NCI-H128 (cell line): Measurements from ENCODE around the gene SMIM9.
"Not testable (repeated sequence)": the region's sequence is repeated elsewhere in the genome, so short reads cannot be mapped to it uniquely, and the experiment has no call there.

Experiments used
- DNase-seq: peaks from one replicate; lab custom pipeline; 2025; ENCODE audit not compliant: unreplicated experiment; lab: John Stamatoyannopoulos, UW

Gene SMIM9

DNA sequence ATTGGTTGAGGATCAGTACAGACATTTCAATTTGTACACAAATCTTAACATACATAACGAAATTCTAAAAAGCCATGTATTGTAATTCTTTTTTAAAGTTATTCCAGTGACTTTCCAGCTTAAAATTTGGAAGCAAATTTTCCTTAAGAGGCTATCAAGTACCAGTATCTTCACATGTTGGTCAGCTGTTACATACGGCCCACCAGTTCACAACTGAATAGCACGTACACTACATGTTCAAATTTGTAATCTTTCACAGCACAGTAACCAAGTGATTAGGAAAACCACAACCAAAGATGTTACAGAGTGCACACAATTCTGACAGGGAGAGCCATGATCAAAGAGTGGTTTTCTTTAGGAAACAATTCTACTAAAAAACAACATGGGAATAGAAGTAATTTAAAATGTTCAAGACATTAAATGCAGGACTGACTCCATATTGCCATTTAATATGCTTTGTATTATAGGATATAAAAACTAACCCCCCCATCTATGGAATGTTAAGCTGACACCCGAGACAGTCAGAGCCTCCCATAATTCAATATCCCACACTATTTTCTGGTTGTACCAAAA, 18.1 kb downstream of the SMIM9 start:
- not testable (repeated sequence) for DNase-seq

DNA sequence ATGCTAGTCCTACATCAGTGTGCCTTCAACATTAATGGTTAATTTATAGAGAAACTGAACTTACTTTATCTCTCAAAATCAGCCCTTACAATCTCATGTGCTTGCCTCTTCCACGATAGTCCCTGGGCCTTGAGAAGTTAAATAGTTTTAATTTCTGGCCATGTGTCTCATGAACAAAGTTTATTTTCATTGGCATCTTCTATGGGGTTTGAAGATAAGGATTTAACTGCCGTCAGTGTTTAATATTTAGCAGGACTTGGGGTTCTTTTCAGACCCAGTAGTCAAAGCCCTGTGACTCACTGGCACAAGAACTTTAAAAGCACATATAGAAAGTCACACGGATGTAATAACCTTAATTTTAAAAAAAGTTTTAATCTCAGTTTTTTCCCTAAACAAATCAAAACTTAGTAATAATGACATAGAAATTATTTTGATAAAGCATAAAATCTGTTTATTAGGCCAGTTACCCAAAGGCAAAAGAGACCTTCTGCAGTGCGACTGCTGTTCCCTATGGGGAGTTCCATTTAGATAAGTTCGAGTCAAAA, 19.1 kb downstream of the SMIM9 start:
- DNase-seq = no peak

DNA sequence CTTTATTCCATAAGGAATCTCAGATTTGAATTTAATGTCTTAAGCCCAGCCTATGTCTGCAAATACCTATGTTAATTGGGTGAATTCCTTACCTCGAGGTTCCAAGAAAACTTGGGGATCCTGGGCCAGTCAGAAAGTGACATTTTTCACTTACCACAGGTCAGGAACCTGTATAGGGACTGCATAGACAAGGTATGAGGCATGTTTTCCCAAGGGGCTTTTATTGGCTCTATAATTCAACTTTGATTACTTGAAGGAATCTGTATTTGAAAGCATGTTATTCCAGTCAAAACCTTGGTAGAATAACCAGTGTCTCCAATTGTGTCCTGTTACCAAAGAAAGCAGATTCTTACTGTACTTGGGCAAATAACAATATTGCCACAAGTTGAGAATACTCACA, 20.7 kb downstream of the SMIM9 start:
- no peak for DNase-seq

DNA sequence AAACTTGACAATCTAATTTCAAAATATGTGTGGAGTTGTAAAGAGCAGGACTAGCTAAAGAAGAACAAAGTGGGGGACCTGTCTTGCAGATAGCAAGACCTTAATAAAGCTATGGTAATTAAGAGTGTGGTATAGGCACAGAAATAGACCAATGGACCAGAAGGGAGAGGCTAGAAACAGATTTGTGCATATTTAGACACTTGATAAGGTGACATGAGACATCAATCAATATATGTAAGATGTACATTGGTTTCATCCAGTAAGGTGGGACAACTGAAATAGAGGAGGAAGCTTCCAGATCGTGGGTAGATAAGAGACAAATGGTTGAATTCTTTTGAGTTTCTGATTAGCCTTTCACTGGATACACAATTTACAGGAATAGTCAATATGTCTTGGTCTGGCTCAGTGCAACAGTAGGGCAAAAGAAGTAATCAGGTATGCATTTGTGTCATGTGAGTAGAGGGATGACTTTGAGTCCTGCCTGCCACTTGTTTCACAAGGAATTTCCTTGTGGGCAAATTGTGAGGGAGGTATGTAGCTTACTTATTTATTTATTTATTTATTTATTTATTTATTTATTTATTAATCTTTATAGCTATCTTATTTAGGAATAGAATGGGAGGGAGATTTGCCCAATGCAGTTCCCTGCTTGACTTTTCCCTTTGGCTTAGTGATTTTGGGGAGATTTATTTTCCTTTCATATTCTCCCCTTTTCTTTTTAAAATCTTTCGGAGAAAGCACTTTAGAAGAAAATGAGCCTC, 21.9 kb downstream of the SMIM9 start:
- no peak for DNase-seq

DNA sequence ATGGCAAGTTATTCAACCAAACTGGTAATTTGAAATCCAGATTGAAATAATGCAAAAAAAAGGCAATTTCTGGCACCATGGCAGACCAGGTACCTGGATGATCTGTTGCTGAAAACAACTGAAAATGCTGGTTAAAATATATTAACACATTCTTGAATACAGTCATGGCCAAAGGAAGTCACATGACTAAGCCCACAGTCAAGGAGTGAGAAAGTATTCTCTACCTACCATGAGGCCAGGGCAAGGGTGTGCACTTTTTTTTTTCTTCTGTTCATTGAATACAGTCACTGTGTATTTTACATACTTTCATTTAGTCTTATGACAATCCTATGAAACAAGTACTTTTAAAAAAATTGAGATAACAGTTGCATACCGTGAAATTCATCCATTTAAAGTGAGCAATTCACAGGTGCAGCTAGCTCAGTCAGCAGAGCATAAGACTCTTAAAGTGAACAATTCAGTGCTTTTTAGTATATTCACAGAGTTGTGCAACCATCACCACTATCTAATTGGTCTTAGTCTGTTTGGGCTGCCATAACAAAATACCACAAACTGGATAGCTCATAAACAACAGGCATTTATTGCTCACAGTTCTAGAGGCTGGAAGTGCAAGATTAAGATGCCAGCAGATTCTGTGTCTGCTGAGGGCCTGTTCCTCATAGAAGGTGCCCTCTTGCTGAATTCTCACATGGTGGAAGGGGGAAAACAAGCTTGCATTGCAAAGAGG, 24.4 kb downstream of the SMIM9 start:
- no peak for DNase-seq

DNA sequence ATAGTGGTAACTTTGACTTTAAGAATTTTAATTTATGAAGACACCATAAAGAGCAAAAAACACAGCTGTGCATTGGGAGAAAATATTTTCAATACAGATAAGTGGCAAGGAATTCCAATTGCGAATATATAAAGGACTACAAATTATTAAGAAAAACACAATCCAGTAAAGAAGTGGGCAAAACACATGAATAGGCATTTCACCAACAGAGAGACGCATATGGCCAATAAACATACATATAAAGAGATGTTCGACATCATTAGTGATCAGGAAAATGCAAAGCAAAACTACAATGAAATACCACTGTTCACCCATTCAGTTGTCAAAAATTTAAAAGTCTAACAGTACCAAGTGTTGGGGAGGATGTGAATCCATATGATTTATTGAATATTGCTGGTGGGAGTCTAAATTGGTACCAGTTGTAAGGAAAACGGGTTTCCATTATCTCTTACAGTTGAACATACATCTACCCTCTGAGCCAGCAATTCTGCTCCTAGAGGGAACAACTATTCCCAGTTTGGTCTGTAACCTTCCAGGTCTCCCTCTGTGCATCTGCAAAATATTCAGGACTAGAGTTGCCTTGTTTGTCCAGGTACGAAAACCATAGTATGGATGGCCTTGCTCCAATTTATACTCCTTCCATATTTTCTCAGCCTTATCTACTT, 27.5 kb downstream of the SMIM9 start:
- DNase-seq = no peak

DNA sequence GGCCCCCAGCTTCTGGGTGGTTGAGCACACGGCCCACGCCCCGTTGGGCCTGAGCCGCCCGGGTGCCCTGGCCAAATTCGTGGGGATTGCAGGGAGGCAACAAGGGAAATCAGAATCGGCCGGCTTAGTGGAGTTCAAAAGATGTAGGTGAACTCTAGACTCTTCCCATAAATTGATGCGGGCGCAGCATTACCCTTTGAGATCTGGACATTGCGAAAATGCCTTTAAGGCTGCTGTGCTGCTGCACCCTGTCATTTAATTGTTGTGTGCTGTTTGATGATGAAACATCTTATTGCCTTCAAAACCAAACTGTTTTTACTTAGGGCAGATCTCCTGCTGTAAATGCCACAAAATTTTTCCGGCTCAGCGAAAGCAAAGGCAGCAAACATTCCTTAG, 28.8 kb downstream of the SMIM9 start:
- no peak for DNase-seq

DNA sequence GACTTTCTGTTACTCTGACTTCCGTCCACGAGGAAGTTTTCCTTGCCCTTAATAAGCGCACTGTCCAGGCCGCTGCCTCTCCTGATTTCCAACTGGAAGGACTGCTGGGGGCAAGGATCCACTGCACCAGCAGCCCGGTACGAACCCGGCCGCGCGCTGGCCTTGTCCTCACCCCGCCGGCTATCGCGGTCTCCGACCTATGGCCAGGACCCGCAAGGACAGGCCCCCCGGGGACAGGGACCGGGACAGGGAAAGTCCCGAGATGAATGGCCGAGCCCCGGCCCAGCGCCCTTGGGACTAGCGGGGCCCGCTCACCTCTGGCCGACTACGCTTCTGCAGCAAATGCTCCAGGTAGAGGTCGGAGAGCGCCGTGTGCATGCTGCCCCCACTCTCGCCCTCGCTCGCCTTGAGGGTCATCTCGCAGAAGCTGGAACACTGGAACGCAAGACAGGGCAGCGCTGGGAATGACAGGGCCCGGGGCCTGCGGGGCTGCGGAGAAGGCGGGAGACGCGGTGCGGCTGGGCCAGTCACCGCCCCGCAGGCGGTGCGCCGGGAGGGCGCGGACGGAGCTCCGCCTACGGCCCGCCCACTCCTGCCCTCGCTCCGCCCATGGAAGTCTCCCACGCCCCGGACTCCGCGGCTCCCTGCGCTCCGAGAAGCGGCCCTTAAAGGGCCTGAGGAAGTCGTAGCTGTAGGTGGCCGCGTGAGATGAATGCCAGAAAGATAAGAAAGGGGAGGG, 29.3 kb downstream of the SMIM9 start, which contains the start of gene MPP1:
Gene MPP1 (minus strand): TSS at position 529 of the 739 bp plus-strand sequence. CDS start 112 bp downstream, at position 417.
- DNase-seq = peak; percentile 34

DNA sequence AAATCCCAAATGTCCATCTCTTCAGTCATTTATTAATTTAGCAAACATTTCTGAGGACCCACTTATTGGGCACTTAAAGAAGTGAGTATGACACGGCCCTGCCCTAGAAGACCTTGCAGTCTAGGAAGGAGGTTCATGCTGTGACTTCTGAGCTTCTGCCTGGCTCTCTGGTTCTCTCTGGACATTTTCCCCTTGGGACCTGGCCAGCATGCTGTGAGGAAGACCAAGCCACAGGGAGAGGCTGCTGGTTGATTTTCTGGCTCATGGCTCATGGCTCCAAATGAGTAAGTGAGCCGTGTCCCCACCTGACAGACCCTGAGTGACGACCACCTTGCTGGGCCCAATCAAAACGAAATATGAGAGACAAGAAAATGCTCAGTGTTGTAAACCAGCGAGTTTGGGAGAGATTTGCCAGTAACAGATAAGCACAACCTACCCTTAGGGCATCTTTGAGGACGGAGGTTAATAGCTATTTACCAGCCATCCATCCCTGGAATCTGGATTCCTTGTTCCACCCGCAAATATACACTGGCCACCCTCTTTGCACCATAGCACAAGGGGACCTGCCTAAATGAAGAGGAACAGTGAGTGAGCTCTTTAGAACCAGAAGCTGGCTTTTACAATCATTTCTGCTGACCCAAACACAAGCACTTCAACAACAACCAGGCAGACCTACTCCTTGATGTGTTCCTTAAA, 30.1 kb downstream of the SMIM9 start:
- DNase-seq = no peak

DNA sequence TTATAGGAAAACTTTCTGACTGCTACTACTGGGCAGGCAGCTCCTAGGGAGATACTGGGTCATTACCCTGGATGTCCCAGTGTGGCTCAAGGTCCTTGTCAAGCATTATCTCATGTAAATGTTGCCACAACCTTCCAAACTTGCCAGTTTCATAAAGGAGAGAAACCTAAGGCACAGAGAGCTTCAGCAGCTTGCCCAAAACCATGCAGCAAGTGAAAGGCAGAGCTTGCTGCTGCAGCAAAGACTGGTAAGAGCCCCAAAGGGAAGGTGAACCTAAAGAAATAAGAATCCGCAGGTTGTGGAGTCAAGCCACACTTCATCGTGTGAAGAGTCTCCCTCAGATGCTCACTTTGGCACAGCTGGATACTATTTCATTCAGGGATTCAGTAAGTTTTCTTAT, 31.5 kb downstream of the SMIM9 start:
- no peak for DNase-seq

DNA sequence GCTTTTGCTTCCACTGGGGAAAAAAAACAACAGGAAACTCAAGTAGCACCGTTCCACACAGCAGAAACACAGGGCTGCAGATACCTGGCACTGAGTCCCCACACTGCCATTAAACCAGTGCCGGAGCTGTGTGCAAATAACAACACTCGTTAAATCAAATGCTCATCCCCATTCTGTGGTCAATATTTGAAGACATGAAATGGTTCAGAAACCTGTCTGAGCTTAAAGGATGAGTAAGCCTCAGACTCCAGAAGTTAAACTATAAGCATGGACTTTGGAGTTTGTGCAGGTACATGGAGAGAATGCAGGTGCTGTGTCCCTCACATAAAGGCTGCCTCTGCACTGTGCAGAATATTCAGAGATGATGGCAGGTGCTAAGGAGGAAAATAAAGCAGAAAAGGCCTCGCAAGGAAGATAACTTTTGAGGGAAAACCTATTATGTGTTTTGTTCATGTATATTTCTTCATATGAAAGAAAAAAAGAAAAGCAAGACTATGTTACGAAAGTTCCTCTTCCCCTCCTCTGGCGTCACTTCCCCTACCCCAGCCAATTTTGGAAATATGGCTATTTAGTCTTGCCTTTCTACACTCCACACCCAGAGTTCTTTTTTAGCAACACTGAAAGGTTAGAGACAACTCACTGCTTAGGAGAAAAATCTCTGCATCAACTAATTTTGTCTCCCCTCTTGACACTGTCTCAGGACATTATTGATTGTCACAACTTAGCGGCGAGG, 33.8 kb downstream of the SMIM9 start:
- no peak for DNase-seq

DNA sequence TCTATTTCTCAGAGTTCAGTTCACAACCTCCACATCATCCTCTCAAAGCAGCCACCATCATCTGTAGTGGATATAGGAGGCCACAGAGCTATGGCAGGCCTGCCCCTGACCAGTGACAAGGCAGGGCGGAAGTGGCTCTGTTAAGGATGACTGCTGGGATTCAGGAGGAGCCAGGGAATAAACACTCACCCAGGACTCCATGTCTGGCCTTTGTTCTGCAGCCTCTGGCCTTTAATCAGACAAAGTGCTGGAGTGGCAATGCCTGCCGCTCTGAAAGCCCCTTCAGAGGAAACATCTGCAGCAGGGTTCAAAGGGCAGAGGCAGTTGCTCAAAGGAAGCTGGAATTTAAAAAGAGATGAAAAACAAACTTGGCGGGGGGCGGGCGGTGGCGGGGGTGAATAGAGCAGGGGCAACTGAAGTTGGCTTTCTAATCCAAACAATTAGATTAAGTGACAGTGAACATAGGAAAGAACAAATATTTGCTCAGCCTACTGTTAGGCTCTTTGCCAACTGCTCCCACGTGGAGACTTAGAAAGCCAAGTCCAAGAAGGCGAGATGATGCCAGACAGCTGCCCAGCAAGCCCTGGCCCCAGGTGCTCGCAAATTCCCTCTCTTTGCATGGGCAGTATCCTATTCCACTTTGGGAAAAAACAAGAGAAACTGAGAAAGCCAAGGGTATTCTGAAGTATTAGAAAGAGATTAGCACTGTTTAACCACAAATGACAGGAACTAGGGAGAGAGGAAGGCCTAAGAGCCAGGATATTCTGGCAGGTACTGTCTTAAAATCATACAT, 34.7 kb downstream of the SMIM9 start:
- peak; percentile 68 for DNase-seq

DNA sequence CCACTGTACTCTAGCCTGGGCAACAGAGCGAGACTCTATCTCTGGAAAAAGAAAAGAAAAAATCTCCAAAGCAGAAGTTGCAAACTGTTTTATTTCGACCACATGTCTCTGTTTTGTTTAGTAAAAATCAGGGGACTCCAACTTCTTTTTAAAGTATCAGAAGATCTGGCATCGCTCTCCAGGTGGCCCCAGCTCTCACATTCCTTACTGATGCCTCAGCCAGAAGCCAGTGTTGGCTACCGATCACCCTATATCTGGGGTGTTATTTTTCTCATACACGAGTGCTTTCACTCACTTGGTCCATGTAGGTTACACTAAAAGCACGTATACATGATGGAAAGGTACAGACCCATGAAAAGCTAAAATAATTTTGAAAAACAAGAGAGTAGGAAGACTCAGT, 37.5 kb downstream of the SMIM9 start:
- no peak for DNase-seq

DNA sequence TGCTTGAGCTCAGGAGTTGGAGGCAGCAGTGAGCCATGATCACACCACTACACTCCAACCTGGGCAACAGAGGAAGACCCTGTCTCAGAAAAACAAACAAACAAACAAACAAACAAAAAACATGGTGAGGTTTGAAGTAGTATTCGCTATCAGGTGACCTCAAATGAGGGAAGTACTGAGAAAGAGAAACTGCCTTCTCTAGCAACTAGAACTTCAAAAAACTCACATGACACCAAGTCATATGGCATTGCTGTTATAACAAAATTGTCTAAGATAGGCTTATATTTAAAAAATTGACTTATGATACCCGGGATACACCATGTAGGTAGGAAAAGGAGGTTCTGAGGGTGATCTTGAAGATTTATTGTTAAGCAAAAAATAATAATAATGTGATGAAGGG, 39.4 kb downstream of the SMIM9 start:
- no peak for DNase-seq

DNA sequence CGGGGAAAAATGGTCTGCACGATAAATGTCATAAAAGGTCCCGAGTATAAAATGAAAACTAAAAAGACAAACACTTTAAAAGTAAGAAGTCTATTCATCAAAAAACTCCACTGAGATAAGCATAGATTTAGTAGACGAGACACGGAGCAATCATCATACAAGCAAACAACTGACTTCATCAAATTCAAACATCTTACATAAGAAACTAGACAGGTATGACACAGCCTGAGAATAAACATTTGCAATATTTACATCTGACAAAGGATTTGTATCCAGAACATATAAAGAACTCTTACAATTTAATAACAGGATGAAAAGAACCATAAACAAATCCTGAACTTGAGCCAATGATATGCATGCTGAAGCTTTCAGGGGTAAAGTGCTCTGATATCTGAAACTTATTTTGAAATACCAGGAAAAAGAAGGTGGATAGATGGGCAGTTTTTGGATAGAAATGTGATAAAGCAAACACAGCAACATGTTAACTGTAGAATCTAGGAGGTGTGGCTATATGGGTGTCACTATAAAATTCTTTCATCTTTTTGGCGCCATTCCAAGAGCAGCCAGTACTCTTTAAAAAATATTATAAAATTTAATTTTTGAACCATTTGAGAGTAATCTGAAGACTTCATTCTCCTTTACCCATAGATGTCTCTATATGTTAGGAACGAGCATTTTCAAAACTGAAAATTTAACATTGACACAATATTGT, 41.2 kb downstream of the SMIM9 start:
- no peak for DNase-seq

DNA sequence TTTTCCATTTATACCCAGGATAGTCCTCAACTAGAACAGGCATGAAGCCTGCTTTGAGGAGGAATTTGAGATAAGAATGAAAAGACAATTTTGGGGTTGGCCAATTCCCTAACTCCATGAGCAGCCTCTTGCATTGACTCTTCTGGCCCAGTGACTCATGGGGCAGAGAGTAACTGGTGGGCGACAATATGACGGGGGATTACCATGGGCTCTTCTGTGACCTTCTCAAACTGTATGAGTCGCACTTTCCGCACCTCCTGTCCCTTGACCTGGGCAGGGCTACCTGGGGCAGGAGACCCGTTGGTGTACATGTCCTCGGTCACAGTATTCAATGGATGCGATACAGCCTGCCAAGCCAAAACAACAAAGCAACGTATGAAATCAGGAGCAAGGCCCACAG, 42.5 kb downstream of the SMIM9 start:
- DNase-seq = no peak

DNA sequence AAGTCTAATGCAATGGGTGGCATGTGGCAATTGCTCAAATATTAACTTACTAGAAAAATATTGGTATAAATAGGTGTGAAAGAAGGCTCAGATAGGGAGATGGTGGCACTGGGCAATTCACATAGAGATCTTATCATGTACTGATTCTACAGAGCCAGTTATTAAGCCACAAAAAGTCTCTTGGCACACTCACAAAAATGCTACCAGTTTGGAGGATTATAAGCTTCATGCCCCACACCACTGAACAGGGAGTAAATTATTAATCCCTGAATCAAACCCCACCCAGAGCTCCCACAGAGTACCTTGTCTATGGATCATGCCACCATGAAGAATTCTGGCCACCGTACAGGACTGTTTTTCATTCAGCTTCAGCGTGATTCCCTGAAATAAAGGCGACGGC, 43.0 kb downstream of the SMIM9 start:
- DNase-seq = no peak

DNA sequence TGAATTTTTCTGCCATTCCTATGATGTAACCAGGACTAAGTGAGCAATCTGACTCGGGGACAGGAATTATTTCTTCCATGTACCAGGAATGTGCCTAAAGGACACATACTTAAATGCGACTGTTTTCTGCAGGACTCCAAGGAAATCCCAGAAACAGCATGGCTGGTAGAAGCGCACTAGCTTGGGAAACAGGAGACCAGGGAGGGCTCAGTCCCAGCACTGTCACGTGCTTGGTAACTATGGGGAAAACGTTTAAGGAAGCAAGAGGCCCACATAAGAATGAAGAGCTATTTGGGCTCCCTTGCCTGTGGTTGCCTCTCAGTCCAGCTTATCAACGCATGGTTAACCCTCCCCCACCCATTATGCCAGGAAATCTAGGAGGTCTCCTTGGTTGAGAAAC, 48.7 kb downstream of the SMIM9 start:
- DNase-seq = no peak
